HT1080 (cell line): ENCODE measurements around the gene MSTO1. TPM values are rescaled to one million over a fixed set of nuclear protein-coding genes. Genes with fewer than 3 reads are reported as not detected.

Experiments
- small RNA-seq: library from RNA; depleted of rRNA; stranded (forward); fragments of <200 nt; gene quantifications from one replicate; pipeline ENCODE3, GENCODE V24; 2014
- total RNA-seq: library from RNA; depleted of rRNA; stranded (reverse); fragments of >200 nt; shearing (Covaris generic); gene quantifications from 2 replicates; pipeline ENCODE4 v1.2.3, GENCODE V29; 2014; rRNA removed

The MSTO1 gene
- total RNA-seq, 1 experiment from 2014 or later, result 27.4 TPM

Small RNA genes within 50 kb of the gene (small RNA-seq; reads per million reads assigned to genes)
- gene AL353807.4, result not detected

Other genes starting within 250 kb of the MSTO1 start
- gene ASH1L, start 47.4 kb upstream of the MSTO1 start, total RNA-seq, result 12.7 and 13.4 TPM in 2 replicates
- gene YY1AP1, start 78.6 kb downstream of the MSTO1 start, total RNA-seq, result 33.8 and 40.3 TPM in 2 replicates
- 52.7 and 72.5 TPM in 2 replicates for gene DAP3, start 78.9 kb downstream of the MSTO1 start, total RNA-seq
- gene GON4L, start 247.0 kb downstream of the MSTO1 start, total RNA-seq, result 16.2 and 16.9 TPM in 2 replicates
- gene SYT11, start 249.3 kb downstream of the MSTO1 start, total RNA-seq, result 15.0 and 16.9 TPM in 2 replicates